ENCODE measurements around the gene DLG1. TPM values are rescaled to one million over a fixed set of nuclear protein-coding genes. Genes with fewer than 3 reads are reported as not detected.
A peak's percentile ranks its signal among the peaks of the same experiment; 100 is the strongest.

DLG1 gene
- total RNA-seq, 1 experiment from 2014 or later = 121 TPM

GRCh38 chr3:197297476-197298340 is 704 bp downstream of the DLG1 start:
- POLR2A ChIA-PET = interaction anchor here (0.7 to 4.3 kb wide), 29 partner anchors 8 to 355 kb away, joined by 3 to 49 read pairs (median 5); partner anchors contain the start of gene NCBP2

DNA sequence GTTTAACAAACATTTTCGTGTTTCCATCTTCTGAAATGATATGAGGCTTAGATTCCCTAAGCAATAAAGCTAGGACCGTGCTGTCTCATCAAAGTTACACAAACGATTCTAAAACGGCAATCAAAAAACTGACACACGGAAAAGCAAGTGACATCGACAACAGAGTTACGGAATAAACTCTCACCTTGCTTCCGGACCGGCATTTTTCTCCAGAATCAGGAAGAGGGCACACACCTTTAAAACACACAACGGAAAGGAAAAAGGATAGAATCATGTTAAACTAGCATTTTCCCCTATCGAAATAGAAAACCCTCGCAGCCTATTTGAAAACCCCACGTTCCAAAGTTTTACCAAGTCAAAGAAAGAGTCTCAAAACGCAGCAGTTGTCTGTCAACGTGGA is 1.4 kb downstream of the DLG1 start:
- intact Hi-C loops (cut with micrococcal nuclease) = loop anchor here (5.0 kb wide), 2 partner anchors 75 to 160 kb away; no protein-coding TSS in a partner anchor
- H3K27me3 Mint-ChIP-seq (ENCODE audit: insufficient read depth, unreplicated experiment) = no peaks in the 10 kb centered on the region
- ChIA-PET CTCF (interaction anchor here (1.0 kb wide), 1 partner anchor 98 kb away, joined by 5 read pairs; no protein-coding TSS in a partner anchor), POLR2A (interaction anchor here (0.5 to 4.3 kb wide), 24 partner anchors 9 to 354 kb away, joined by 3 to 49 read pairs (median 6); partner anchors contain the start of gene NCBP2)
- TF ChIP-seq CTCF (IDR thresholded peaks at IDR 0.05; ENCODE audit: unreplicated experiment) = no peak
- H3K36me3 Mint-ChIP-seq (ENCODE audit: insufficient read depth, unreplicated experiment) = peaks cover 36% of the 10 kb centered on the region
- BruUV-seq (replicated peaks) = TSS peak; percentile 22
- DNase-seq (ENCODE audit: unreplicated experiment) = peak; percentile 30
- H3K4me1 Mint-ChIP-seq (ENCODE audit: insufficient read depth, unreplicated experiment) = peaks cover 19% of the 10 kb centered on the region
- H3K4me3 Mint-ChIP-seq (ENCODE audit: unreplicated experiment) = peak overlapping the region; percentile 94
- no peaks in the 10 kb centered on the region for H3K9me3 Mint-ChIP-seq (ENCODE audit: unreplicated experiment)
- peak overlapping the region; percentile 97 for H3K27ac Mint-ChIP-seq (ENCODE audit: low read depth, unreplicated experiment)

More at GRCh38 chr3:197297476-197298340, 704 bp downstream of the DLG1 start:
- intact Hi-C loops (cut with micrococcal nuclease) = loop anchor here (1.0 to 5.0 kb wide), 4 partner anchors 75 to 205 kb away; no protein-coding TSS in a partner anchor
- CTCF ChIA-PET = interaction anchor here (0.9 to 1.2 kb wide), 4 partner anchors 41 to 204 kb away, joined by 3 to 5 read pairs (median 3); no protein-coding TSS in a partner anchor
- H3K9me3 Mint-ChIP-seq (ENCODE audit: unreplicated experiment) = no peaks in the 10 kb centered on the region
- H3K4me1 Mint-ChIP-seq (ENCODE audit: insufficient read depth, unreplicated experiment) = peaks cover 14% of the 10 kb centered on the region
- TF ChIP-seq CTCF (IDR thresholded peaks at IDR 0.05; ENCODE audit: unreplicated experiment) = no peak
- peak overlapping the region; percentile 94 for H3K4me3 Mint-ChIP-seq (ENCODE audit: unreplicated experiment)
- BruUV-seq (replicated peaks) = no TSS peak
- no peaks in the 10 kb centered on the region for H3K27me3 Mint-ChIP-seq (ENCODE audit: insufficient read depth, unreplicated experiment)
- H3K27ac Mint-ChIP-seq (ENCODE audit: low read depth, unreplicated experiment) = peak overlapping the region; percentile 97
- peak; percentile 89 for DNase-seq (ENCODE audit: unreplicated experiment)
- peaks cover 29% of the 10 kb centered on the region for H3K36me3 Mint-ChIP-seq (ENCODE audit: insufficient read depth, unreplicated experiment)

DNA sequence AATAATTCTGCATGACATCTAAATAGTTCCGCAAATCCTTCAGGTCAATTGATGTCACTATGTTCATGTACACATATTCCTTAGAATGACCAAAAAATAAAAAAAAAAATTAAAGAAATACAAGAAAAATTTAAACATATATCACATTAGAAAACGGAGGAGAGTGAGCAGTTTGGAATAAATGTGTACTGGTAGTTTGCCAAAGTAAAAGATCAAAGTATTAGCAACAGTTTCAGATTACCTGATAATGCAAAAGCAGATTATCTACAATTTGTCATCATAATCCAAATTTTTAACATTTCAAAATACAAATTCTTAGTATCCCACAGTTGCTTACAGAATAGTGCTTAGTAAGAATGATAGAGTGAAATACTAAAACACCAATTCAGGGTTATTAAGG is 1.9 kb downstream of the DLG1 start:
- Mint-ChIP-seq H3K4me1 (ENCODE audit: insufficient read depth, unreplicated experiment) (peaks cover 24% of the 10 kb centered on the region), H3K36me3 (ENCODE audit: insufficient read depth, unreplicated experiment) (peaks cover 38% of the 10 kb centered on the region), H3K9me3 (ENCODE audit: unreplicated experiment) (no peaks in the 10 kb centered on the region), H3K4me3 (ENCODE audit: unreplicated experiment) (peak overlapping the region; percentile 94), H3K27me3 (ENCODE audit: insufficient read depth, unreplicated experiment) (no peaks in the 10 kb centered on the region), H3K27ac (ENCODE audit: low read depth, unreplicated experiment) (peak overlapping the region; percentile 97)
- CTCF ChIA-PET = no interaction called here
- TF ChIP-seq CTCF (IDR thresholded peaks at IDR 0.05; ENCODE audit: unreplicated experiment) = no peak
- no TSS peak for BruUV-seq (replicated peaks)
- no peak for DNase-seq (ENCODE audit: unreplicated experiment)
- POLR2A ChIA-PET = interaction anchor here (0.5 to 4.3 kb wide), 20 partner anchors 9 to 354 kb away, joined by 3 to 49 read pairs (median 8); partner anchors contain the start of gene NCBP2
- intact Hi-C loops (cut with micrococcal nuclease) = loop anchor here (5.0 kb wide), 2 partner anchors 76 to 161 kb away; no protein-coding TSS in a partner anchor

GRCh38 chr3:197295871-197296270 is 2.5 kb downstream of the DLG1 start:
- no peaks in the 10 kb centered on the region for H3K9me3 Mint-ChIP-seq (ENCODE audit: unreplicated experiment)
- no peak for DNase-seq (ENCODE audit: unreplicated experiment)
- no TSS peak for BruUV-seq (replicated peaks)
- no peaks in the 10 kb centered on the region for H3K27me3 Mint-ChIP-seq (ENCODE audit: insufficient read depth, unreplicated experiment)
- ChIA-PET POLR2A (interaction anchor here (0.7 to 3.4 kb wide), 13 partner anchors 9 to 206 kb away, joined by 3 to 37 read pairs (median 7); no protein-coding TSS in a partner anchor), CTCF (interaction anchor here (0.6 kb wide), 1 partner anchor 98 kb away, joined by 4 read pairs; no protein-coding TSS in a partner anchor)
- peak overlapping the region; percentile 94 for H3K4me3 Mint-ChIP-seq (ENCODE audit: unreplicated experiment)
- peak overlapping the region; percentile 46 for H3K27ac Mint-ChIP-seq (ENCODE audit: low read depth, unreplicated experiment)
- peaks cover 28% of the 10 kb centered on the region for H3K4me1 Mint-ChIP-seq (ENCODE audit: insufficient read depth, unreplicated experiment)
- TF ChIP-seq CTCF (IDR thresholded peaks at IDR 0.05; ENCODE audit: unreplicated experiment) = no peak
- peaks cover 45% of the 10 kb centered on the region for H3K36me3 Mint-ChIP-seq (ENCODE audit: insufficient read depth, unreplicated experiment)
- intact Hi-C loops (cut with micrococcal nuclease) = loop anchor here (5.0 kb wide), 2 partner anchors 76 to 161 kb away; no protein-coding TSS in a partner anchor
